Mesenchymal stem cell (in vitro differentiated cells and primary cell): ENCODE measurements around the gene COBL.

Experiments
- DNase-seq: peaks from one replicate; pipeline ENCODE4 v3.0.0-alpha.2; 2013
- H2AFZ ChIP-seq: one replicate; pipeline ENCODE4 v1.6.1; 2013; ENCODE audit warnings: low read depth, mild to moderate bottlenecking, control low read depth, inconsistent platforms, low read length, moderate library complexity
- H2AK5ac ChIP-seq: 2 replicates; pipeline ENCODE4 v1.6.1; 2013; ENCODE audit warnings: low read length, moderate library complexity, mild to moderate bottlenecking, inconsistent platforms; ENCODE audit not compliant: severe bottlenecking
- H2BK120ac ChIP-seq: one replicate; pipeline ENCODE4 v1.6.1; 2013; ENCODE audit warnings: low read depth, mild to moderate bottlenecking, inconsistent platforms, low read length, moderate library complexity
- H2BK12ac ChIP-seq, 2 experiments: one replicate each; pipeline ENCODE4 v1.6.1; 2013; ENCODE audit warnings: inconsistent platforms in 2 of 2, low read length in 2 of 2, mild to moderate bottlenecking in 2 of 2, moderate library complexity in 2 of 2, control low read depth in 1 of 2
- H2BK15ac ChIP-seq: one replicate; pipeline ENCODE4 v1.6.1; 2013; ENCODE audit warnings: mild to moderate bottlenecking, low read depth, inconsistent platforms; ENCODE audit not compliant: poor library complexity, severe bottlenecking
- H2BK5ac ChIP-seq: 2 replicates; pipeline ENCODE4 v1.6.1; 2013; ENCODE audit warnings: low read depth, mild to moderate bottlenecking, low read length, control low read depth, inconsistent platforms; ENCODE audit not compliant: poor library complexity, severe bottlenecking
- H3K14ac ChIP-seq, 2 experiments: one replicate each; pipeline ENCODE4 v1.6.1; 2013; ENCODE audit warnings: inconsistent platforms in 2 of 2, low read length in 2 of 2, control low read depth in 1 of 2, mild to moderate bottlenecking in 1 of 2, moderate library complexity in 1 of 2
- H3K18ac ChIP-seq, 2 experiments: one replicate each; pipeline ENCODE4 v1.6.1; 2013; ENCODE audit warnings: inconsistent platforms in 2 of 2, low read length in 2 of 2, control low read depth in 1 of 2, low read depth in 1 of 2, mild to moderate bottlenecking in 1 of 2
- H3K23ac ChIP-seq, 2 experiments: one replicate each; pipeline ENCODE4 v1.6.1; 2013; ENCODE audit warnings: inconsistent platforms in 2 of 2, low read length in 2 of 2, mild to moderate bottlenecking in 2 of 2, moderate library complexity in 2 of 2, control low read depth in 1 of 2
- H3K27ac ChIP-seq: 2 replicates; pipeline ENCODE4 v1.5.1; 2013; ENCODE audit warnings: mild to moderate bottlenecking, moderate library complexity, low read length, control low read depth, inconsistent platforms; ENCODE audit not compliant: poor library complexity, severe bottlenecking
- H3K27me3 ChIP-seq, 2 experiments: 2 replicates each; pipeline versions ENCODE4 v1.6.1 to v1.7.0; 2013; ENCODE audit warnings: low read length in 2 of 2, mild to moderate bottlenecking in 2 of 2, moderate library complexity in 2 of 2, control low read depth in 1 of 2, inconsistent platforms in 1 of 2; ENCODE audit not compliant: control insufficient read depth in 1 of 2, insufficient read depth in 1 of 2
- H3K36me3 ChIP-seq, 2 experiments: 2 replicates each; pipeline versions ENCODE4 v1.6.1 to v1.7.0; 2013; ENCODE audit warnings: low read length in 2 of 2, control low read depth in 1 of 2, inconsistent platforms in 1 of 2, low read depth in 1 of 2, mild to moderate bottlenecking in 1 of 2; ENCODE audit not compliant: insufficient read depth in 2 of 2, control insufficient read depth in 1 of 2
- H3K4ac ChIP-seq, 2 experiments: one replicate each; pipeline ENCODE4 v1.6.1; 2013; ENCODE audit warnings: inconsistent platforms in 2 of 2, low read length in 2 of 2, mild to moderate bottlenecking in 2 of 2, moderate library complexity in 2 of 2, control low read depth in 1 of 2, low read depth in 1 of 2
- H3K4me1 ChIP-seq: 2 replicates; pipeline ENCODE4 v1.6.1; 2013; ENCODE audit warnings: low read depth, low read length, control low read depth; ENCODE audit not compliant: control insufficient read depth, insufficient read depth
- H3K4me2 ChIP-seq: 2 replicates; pipeline ENCODE4 v1.6.1; 2013; ENCODE audit warnings: low read length, mild to moderate bottlenecking, inconsistent platforms; ENCODE audit not compliant: poor library complexity, severe bottlenecking
- H3K4me3 ChIP-seq, 2 experiments: 2 replicates each; pipeline versions ENCODE4 v1.5.1 to v1.7.0; 2013; ENCODE audit warnings: low read length in 2 of 2, mild to moderate bottlenecking in 2 of 2, control low read depth in 1 of 2, low read depth in 1 of 2; ENCODE audit not compliant: insufficient read depth in 1 of 2
- H3K79me1 ChIP-seq: replicated peaks from 2 replicates; pipeline ENCODE4 v1.6.1; 2013; ENCODE audit warnings: mild to moderate bottlenecking, control low read depth, low read length, inconsistent platforms; ENCODE audit not compliant: poor library complexity, severe bottlenecking
- H3K9ac ChIP-seq: 2 replicates; pipeline ENCODE4 v1.7.0; 2013; ENCODE audit warnings: mild to moderate bottlenecking, low read length, moderate library complexity
- H3K9me3 ChIP-seq: 2 replicates; pipeline ENCODE4 v1.7.0; 2013; ENCODE audit warnings: mild to moderate bottlenecking, low read length; ENCODE audit not compliant: control insufficient read depth
- H4K8ac ChIP-seq: one replicate; pipeline ENCODE4 v1.6.1; 2013; ENCODE audit warnings: inconsistent platforms, mild to moderate bottlenecking, low read length, moderate library complexity
- H4K91ac ChIP-seq: one replicate; pipeline ENCODE4 v1.6.1; 2013; ENCODE audit warnings: mild to moderate bottlenecking, low read length, inconsistent platforms
- whole genome bisulfite sequencing: methylation state at CpG from one replicate; pipeline ENCODE4 v1.1.7; 2013; ENCODE audit warnings: mixed read lengths; 5-methylcytosine and 5-hydroxymethylcytosine counted together

Gene COBL

DNA sequence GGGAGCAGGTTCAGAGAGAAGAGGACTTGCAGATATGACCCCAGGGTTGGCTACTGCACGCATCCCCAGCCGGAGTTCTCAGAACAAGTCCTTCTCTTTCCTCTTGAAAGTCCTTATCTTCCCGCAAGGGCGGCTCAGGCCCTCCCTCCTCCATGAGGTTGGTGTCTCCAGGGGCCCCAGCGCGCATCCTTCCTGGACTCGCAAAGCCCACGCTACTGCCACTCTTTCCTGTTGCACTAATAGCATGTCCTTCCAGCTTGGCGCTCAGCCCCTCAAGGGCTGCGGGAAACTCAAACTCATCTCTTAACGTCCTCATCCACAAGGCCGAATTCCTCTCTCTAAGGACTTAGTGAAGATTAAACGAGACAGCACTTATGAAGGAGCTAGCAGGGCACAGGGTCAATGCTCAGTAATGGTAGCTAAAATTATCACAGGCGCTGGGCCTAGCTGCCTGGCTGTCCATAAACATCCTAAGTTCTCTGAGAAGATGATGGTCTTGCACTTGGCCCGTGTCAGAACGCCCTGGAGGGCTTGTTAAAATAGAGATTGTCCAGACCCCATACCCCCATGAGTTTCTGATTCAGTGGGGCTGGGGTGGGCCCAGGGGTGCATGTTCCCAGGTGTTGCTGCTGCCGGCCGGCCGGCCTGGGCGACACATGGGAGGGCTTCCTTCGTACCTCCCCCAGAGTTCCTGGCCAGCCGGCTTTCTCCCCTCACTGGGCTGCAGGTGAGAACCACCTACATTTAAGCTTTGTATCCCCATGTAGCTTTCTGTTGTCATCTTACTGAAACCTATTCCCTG is 261.4 kb downstream of the COBL start:
- Histone ChIP-seq H3K36me3 (no peaks in the 10 kb centered on the region), H2BK120ac (no peak overlapping the region), H3K23ac (no peak overlapping the region), H2BK12ac (no peak overlapping the region), H2BK15ac (no peak overlapping the region), H3K79me1 (no peaks in the 10 kb centered on the region), H3K9ac (no peak overlapping the region), H2AFZ (no peak overlapping the region), H4K91ac (no peak overlapping the region), H3K4me1 (peaks cover 3% of the 10 kb centered on the region), H2AK5ac (no peak overlapping the region), H4K8ac (no peak overlapping the region), H3K14ac (no peak overlapping the region), H3K27me3 (peaks cover 3 to 6% of the 10 kb centered on the region in 2 experiments), H3K4me2 (no peak overlapping the region), H3K4ac (no peak overlapping the region), H3K18ac (no peak overlapping the region), H2BK5ac (no peak overlapping the region), H3K9me3 (no peaks in the 10 kb centered on the region), H3K27ac (no peak overlapping the region), H3K4me3 (no peak overlapping the region)
- no peak for DNase-seq
- WGBS: 78% methylated on average over 22 of the region's 22 CpGs

DNA sequence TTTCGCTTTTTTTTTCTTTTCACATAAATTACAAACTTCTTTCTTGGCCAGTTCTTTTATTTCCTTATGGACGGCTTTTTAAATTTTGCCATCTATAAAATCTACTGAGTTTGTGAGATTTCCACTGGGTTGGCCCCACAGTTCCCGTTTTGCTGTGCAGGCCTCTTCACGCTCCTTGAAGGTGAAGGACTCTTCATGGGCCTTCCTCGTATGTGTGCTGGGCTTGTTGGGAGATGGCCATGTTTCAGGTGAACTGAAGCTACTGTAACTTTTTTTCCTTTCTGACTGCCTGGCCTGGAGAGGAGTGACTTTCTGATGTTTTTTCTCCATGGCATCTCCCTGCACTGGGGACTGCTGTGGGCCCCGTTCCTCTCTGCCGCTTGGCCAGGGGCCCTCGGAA is 262.4 kb downstream of the COBL start:
- peaks cover 3% of the 10 kb centered on the region for H3K4me1 ChIP-seq
- DNase-seq: no peak
- H2BK5ac ChIP-seq: no peak overlapping the region
- H2BK15ac ChIP-seq: no peak overlapping the region
- H3K18ac ChIP-seq: no peak overlapping the region
- 89% methylated on average over 8 of the region's 8 CpGs for WGBS
- no peak overlapping the region for H2AK5ac ChIP-seq
- no peak overlapping the region for H2BK120ac ChIP-seq
- H3K14ac ChIP-seq: no peak overlapping the region
- H3K4me2 ChIP-seq: no peak overlapping the region
- no peak overlapping the region for H4K8ac ChIP-seq
- H2BK12ac ChIP-seq: no peak overlapping the region
- H3K9ac ChIP-seq: no peak overlapping the region
- H3K36me3 ChIP-seq: no peaks in the 10 kb centered on the region
- H3K27ac ChIP-seq: no peak overlapping the region
- H3K23ac ChIP-seq: no peak overlapping the region
- H3K4ac ChIP-seq: no peak overlapping the region
- H4K91ac ChIP-seq: no peak overlapping the region
- peaks cover 3 to 17% of the 10 kb centered on the region in 2 experiments for H3K27me3 ChIP-seq
- H2AFZ ChIP-seq: no peak overlapping the region
- H3K4me3 ChIP-seq: no peak overlapping the region
- H3K79me1 ChIP-seq: no peaks in the 10 kb centered on the region
- H3K9me3 ChIP-seq: no peaks in the 10 kb centered on the region

DNA sequence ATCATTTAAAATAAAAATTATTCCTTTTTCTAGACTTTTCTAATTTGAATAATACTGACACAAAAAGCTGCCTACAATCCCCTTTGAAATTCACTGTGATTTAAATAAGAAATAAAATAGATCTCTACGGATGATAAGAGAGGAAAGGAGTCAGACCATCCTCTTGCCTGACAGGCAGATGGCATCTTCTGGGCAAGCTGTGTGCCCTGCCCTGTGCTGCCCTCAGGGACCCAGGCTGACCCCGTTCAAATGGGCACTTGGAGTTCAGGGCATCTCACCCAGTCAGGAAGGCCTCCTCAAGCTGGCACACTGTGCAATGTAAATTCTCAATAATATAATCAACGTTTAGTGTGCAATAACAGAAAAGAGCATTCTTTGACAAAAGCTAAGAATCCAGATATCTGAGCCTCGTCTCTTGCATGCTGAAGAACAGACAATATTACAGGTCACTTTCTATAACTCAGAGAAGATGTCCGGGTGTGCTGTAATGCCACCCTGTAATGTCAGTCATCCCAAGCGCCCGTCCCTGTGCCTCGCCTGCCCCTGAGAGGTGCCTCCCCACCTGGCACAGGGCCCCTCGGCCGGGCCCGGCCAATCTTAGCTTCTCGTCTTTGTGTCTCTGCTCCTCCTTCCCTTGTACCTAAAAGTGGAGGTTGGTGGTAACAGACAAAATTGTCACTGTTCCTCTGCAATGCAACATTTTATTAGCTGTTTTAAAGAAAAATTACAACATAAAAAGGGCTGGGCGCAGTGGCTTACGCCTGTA is 263.3 kb downstream of the COBL start:
- no peak overlapping the region for H3K4me2 ChIP-seq
- peaks cover 3 to 17% of the 10 kb centered on the region in 2 experiments for H3K27me3 ChIP-seq
- H2AFZ ChIP-seq: no peak overlapping the region
- no peak for DNase-seq
- no peak overlapping the region for H3K14ac ChIP-seq
- H3K9me3 ChIP-seq: no peaks in the 10 kb centered on the region
- H3K9ac ChIP-seq: no peak overlapping the region
- no peak overlapping the region for H3K23ac ChIP-seq
- no peak overlapping the region for H3K18ac ChIP-seq
- H2BK120ac ChIP-seq: no peak overlapping the region
- H2AK5ac ChIP-seq: no peak overlapping the region
- H3K4me1 ChIP-seq: peaks cover 3% of the 10 kb centered on the region
- H3K4ac ChIP-seq: no peak overlapping the region
- no peak overlapping the region for H4K8ac ChIP-seq
- WGBS: 96% methylated on average over 14 of the region's 14 CpGs
- H3K79me1 ChIP-seq: no peaks in the 10 kb centered on the region
- H2BK15ac ChIP-seq: no peak overlapping the region
- no peak overlapping the region for H2BK5ac ChIP-seq
- H3K27ac ChIP-seq: no peak overlapping the region
- H4K91ac ChIP-seq: no peak overlapping the region
- H3K4me3 ChIP-seq: no peak overlapping the region
- H2BK12ac ChIP-seq: no peak overlapping the region
- no peaks in the 10 kb centered on the region for H3K36me3 ChIP-seq

DNA sequence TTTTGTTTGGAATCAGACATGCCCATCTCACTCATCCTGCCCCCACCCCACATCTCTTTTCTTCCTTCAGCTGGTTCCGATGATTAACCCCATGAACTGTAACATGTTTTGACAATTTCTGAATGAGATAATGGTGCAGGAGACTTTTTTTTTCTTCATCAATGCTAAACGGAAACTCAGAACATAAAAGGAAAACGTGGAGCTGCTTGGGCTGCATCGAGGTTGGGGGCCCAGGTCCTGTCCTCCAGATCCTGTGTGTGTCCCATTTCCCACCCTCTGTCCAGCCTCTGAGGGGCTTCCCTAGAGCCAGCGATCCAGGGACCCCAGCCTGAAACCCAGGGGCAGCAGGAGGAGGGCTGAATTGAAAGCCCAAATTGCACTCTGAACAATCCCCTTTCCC is 270.1 kb downstream of the COBL start:
- H3K4me1 ChIP-seq: peaks cover 14% of the 10 kb centered on the region
- 72% methylated on average over 4 of the region's 5 CpGs for WGBS

More for the DNA sequence above, 270.1 kb downstream of the COBL start:
- no peak for DNase-seq
- H2AFZ ChIP-seq: no peak overlapping the region
- no peak overlapping the region for H4K91ac ChIP-seq
- H2BK120ac ChIP-seq: no peak overlapping the region
- peak overlapping the region; percentile 93 for H2BK5ac ChIP-seq
- H3K14ac ChIP-seq: no peak overlapping the region
- H3K27me3 ChIP-seq: peaks cover 3 to 14% of the 10 kb centered on the region in 2 experiments
- no peaks in the 10 kb centered on the region for H3K36me3 ChIP-seq
- H3K9me3 ChIP-seq: no peaks in the 10 kb centered on the region
- H3K4me2 ChIP-seq: peak overlapping the region; percentile 14
- peak overlapping the region; percentile 91 for H2AK5ac ChIP-seq
- H3K9ac ChIP-seq: no peak overlapping the region
- H3K4me3 ChIP-seq: no peak overlapping the region
- peak overlapping the region in 1 of 2 experiments; percentile 54 for H3K18ac ChIP-seq
- H3K4ac ChIP-seq: no peak overlapping the region
- H3K23ac ChIP-seq: no peak overlapping the region
- H2BK12ac ChIP-seq: no peak overlapping the region
- H3K79me1 ChIP-seq: no peaks in the 10 kb centered on the region
- H3K27ac ChIP-seq: peak overlapping the region; percentile 67
- peak overlapping the region; percentile 23 for H4K8ac ChIP-seq
- H2BK15ac ChIP-seq: no peak overlapping the region
